HG02870 (cell line): ENCODE results near the gene IKZF2.

Experiments
- ATAC-seq: cut with Tn5 transposase; IDR thresholded peaks from one replicate; pipeline ENCODE4 v1.9.1; 2021; ENCODE audit warnings: mild to moderate bottlenecking, moderate library complexity; ENCODE audit not compliant: unreplicated experiment

The IKZF2 gene

GRCh38 chr2:213104092-213104902 is 47.1 kb downstream of the IKZF2 start:
- no peak for ATAC-seq

GRCh38 chr2:213101692-213102460 is 49.5 kb downstream of the IKZF2 start:
- no peak for ATAC-seq

GRCh38 chr2:213101109-213101508 is 50.3 kb downstream of the IKZF2 start:
- no peak for ATAC-seq

GRCh38 chr2:213098612-213099011 is 52.8 kb downstream of the IKZF2 start:
- ATAC-seq, result no peak

GRCh38 chr2:213091765-213092164 is 59.6 kb downstream of the IKZF2 start:
- ATAC-seq, result no peak

- no peak for ATAC-seq
Observed at GRCh38 chr2:213090772-213091171, 60.6 kb downstream of the IKZF2 start.

GRCh38 chr2:213089438-213089837 is 62.0 kb downstream of the IKZF2 start:
- no peak for ATAC-seq

GRCh38 chr2:213087040-213087439 is 64.4 kb downstream of the IKZF2 start:
- no peak for ATAC-seq

- ATAC-seq, result no peak
Observed at GRCh38 chr2:213086571-213086970, 64.8 kb downstream of the IKZF2 start.

GRCh38 chr2:213086050-213086449 is 65.4 kb downstream of the IKZF2 start:
- ATAC-seq, result no peak

- ATAC-seq, result no peak
Observed at GRCh38 chr2:213085538-213085937, 65.9 kb downstream of the IKZF2 start.

- no peak for ATAC-seq
Observed at GRCh38 chr2:213084261-213084660, 67.2 kb downstream of the IKZF2 start.

GRCh38 chr2:213080969-213081617 is 70.3 kb downstream of the IKZF2 start:
- ATAC-seq, result no peak

- no peak for ATAC-seq
Observed at GRCh38 chr2:213079756-213080155, 71.7 kb downstream of the IKZF2 start.

- no peak for ATAC-seq
Observed at GRCh38 chr2:213078686-213079085, 72.7 kb downstream of the IKZF2 start.

GRCh38 chr2:213069531-213069930 is 81.9 kb downstream of the IKZF2 start:
- ATAC-seq, result no peak

GRCh38 chr2:213068676-213069359 is 82.6 kb downstream of the IKZF2 start:
- ATAC-seq, result no peak

- no peak for ATAC-seq
Observed at GRCh38 chr2:213067888-213068287, 83.5 kb downstream of the IKZF2 start.

- no peak for ATAC-seq
Observed at GRCh38 chr2:213066443-213066743, 85.0 kb downstream of the IKZF2 start.

GRCh38 chr2:213065583-213066442 is 85.6 kb downstream of the IKZF2 start:
- ATAC-seq, result no peak
